Stimulated activated CD4-positive, alpha-beta T cell treated with anti-CD3 and anti-CD28 coated beads, Interleukin-4, amount 100 ng/mL, for 1 hour (primary cell): ENCODE data around the gene ABTB2.

Experiments
- DNase-seq: peaks from one replicate; pipeline ENCODE4 v3.0.0-alpha.2; 2020

Gene ABTB2

GRCh38 chr11:34206407-34207300 is 151.2 kb downstream of the ABTB2 start:
- DNase-seq: no peak

GRCh38 chr11:34205326-34206035 is 152.3 kb downstream of the ABTB2 start:
- no peak for DNase-seq

- no peak for DNase-seq
Measured at GRCh38 chr11:34204396-34205279, 153.2 kb downstream of the ABTB2 start.

GRCh38 chr11:34203377-34203871 is 154.4 kb downstream of the ABTB2 start:
- DNase-seq: no peak

GRCh38 chr11:34201129-34201528 is 156.7 kb downstream of the ABTB2 start:
- no peak for DNase-seq

GRCh38 chr11:34199525-34199924 is 158.3 kb downstream of the ABTB2 start:
- DNase-seq: no peak

- no peak for DNase-seq
Measured at GRCh38 chr11:34198523-34198922, 159.3 kb downstream of the ABTB2 start.

GRCh38 chr11:34197256-34197655 is 160.6 kb downstream of the ABTB2 start:
- no peak for DNase-seq

- no peak for DNase-seq
Measured at GRCh38 chr11:34194576-34195335, 163.1 kb downstream of the ABTB2 start.

GRCh38 chr11:34192481-34193401 is 165.1 kb downstream of the ABTB2 start:
- DNase-seq: no peak

GRCh38 chr11:34191578-34191977 is 166.2 kb downstream of the ABTB2 start:
- DNase-seq: no peak

- no peak for DNase-seq
Measured at GRCh38 chr11:34190192-34191139, 167.3 kb downstream of the ABTB2 start.

GRCh38 chr11:34189191-34189590 is 168.6 kb downstream of the ABTB2 start:
- no peak for DNase-seq

- no peak for DNase-seq
Measured at GRCh38 chr11:34188181-34188580, 169.6 kb downstream of the ABTB2 start.

- DNase-seq: no peak
Measured at GRCh38 chr11:34185926-34186841, 171.6 kb downstream of the ABTB2 start.

- DNase-seq: no peak
Measured at GRCh38 chr11:34184505-34185015, 173.2 kb downstream of the ABTB2 start.

GRCh38 chr11:34183848-34184391 is 173.9 kb downstream of the ABTB2 start:
- no peak for DNase-seq
